GM12873 (cell line): ENCODE data around the gene MATR3.

Experiments used
- TF ChIP-seq, protein P1 (sequence below): IDR thresholded peaks from 2 replicates; pipeline ENCODE4 v1.5.1; 2012; ENCODE audit warnings: low read depth, mild to moderate bottlenecking, moderate library complexity, low read length, control low read depth; ENCODE audit not compliant: insufficient read depth; ENCODE audit errors: missing control alignments

Gene MATR3

DNA sequence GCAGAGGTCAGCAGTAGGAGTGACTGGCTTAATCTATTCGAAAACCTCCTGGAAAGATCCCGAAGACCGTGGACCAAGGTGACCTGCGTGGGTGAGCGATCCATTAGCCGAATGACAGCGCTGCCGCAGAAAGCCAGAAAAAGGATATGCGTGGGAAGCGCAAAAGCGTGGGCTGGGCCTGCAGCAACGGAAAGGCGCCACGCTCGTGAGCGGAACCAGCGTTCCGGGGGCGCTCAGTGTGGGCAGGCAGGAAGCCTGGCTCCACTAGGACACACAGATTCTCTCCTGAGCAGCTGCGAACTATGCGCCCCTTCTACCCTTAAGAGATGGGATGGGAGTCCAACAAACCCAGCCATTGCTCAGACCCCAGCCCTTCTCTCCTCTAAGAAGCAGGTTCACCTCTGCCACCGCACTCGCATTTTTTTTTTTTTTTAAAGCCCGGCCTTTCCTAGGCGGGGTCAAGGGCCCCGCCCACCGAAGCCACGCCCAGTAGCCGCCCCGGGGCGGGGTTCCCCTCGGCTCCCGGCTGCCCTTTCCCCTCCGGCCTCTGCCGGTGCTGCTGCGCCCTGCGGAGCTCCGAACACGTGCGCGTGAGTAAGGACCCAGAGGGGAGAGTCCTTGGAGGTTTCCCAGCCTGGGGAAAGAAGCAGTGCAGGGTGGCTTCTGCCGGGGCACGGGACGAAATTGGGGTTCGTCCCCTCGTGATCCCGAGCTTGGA is 19.8 kb upstream of the MATR3 start:
- TF ChIP-seq, protein P1, sequence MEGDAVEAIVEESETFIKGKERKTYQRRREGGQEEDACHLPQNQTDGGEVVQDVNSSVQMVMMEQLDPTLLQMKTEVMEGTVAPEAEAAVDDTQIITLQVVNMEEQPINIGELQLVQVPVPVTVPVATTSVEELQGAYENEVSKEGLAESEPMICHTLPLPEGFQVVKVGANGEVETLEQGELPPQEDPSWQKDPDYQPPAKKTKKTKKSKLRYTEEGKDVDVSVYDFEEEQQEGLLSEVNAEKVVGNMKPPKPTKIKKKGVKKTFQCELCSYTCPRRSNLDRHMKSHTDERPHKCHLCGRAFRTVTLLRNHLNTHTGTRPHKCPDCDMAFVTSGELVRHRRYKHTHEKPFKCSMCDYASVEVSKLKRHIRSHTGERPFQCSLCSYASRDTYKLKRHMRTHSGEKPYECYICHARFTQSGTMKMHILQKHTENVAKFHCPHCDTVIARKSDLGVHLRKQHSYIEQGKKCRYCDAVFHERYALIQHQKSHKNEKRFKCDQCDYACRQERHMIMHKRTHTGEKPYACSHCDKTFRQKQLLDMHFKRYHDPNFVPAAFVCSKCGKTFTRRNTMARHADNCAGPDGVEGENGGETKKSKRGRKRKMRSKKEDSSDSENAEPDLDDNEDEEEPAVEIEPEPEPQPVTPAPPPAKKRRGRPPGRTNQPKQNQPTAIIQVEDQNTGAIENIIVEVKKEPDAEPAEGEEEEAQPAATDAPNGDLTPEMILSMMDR: peak; percentile 18

DNA sequence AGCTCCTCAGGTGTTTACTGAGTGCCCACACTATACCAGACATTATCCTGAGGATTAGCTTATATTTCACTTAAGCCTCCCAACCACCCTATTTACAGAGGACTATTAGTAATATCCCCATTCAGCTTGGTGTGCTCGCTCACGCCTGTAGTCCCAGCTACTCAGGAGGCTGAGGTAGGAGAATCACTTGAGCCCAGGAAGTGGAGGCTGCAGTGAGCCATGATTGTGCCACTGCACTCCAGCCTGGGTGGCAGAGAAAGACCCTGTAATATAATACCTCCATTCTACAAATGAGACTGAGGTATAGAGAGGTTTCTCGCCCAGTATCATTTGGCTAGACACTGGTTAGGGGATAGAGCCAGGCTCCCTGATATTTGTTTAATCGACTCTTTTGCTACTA is 18.0 kb upstream of the MATR3 start:
- TF ChIP-seq, protein P1: no peak

DNA sequence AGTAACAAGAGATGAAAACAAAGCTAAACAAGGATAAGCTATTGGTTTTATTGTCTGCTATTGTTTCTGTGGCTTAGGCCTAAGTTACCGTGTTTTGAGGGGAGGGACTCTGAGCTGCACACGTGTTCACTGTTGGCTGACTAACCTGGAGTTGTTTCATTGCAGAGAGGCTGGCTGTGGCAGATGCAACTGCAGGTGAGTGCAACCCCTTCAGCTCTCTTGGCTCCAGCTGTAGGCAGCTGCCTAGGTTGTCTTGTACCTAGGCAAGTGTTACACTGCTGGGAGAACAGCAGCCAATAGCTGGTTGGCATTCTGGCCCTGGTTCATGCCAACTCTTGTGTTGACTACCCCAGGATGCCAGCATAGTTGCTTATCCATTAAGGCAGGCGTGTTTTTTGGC is 17.6 kb upstream of the MATR3 start:
- TF ChIP-seq, protein P1: no peak

DNA sequence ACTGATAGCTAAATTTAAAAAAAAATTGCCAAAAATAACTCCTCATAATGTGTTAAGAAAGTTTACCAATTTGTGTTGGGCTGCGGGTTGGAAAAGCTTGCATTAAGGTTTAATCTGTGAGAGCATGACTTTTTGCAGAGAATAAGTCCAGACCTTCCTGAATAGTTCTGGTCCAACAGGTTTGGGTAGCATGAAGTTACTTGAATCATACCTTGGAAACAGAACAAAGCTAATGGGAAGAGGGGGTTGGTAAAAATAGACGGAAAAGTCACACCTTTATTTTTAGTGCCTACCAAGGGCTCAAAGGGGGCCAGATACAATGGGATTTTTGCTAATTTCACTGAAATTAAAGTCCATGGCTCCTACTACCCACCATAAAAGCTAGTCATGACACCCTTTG is 17.1 kb upstream of the MATR3 start:
- TF ChIP-seq, protein P1: no peak

DNA sequence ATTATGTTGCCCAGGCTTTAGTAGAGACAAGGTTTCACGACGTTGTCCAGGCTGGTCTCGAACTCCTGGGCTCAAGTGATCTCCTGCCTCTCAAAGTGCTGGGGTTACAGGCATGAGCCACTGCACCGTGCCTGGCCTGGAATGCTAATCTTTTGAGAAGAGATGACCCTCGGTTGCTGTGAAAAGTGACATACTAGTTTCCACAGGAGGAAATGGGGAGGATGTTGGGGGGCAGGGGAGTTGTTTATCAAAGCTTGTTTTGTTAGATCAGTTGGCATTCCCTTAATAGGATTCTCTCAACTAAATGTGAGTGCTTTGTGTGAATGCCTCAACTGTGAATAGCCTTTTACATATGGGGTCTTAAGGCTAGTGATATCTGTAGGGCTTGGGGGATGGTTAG is 16.4 kb upstream of the MATR3 start:
- TF ChIP-seq, protein P1: no peak

DNA sequence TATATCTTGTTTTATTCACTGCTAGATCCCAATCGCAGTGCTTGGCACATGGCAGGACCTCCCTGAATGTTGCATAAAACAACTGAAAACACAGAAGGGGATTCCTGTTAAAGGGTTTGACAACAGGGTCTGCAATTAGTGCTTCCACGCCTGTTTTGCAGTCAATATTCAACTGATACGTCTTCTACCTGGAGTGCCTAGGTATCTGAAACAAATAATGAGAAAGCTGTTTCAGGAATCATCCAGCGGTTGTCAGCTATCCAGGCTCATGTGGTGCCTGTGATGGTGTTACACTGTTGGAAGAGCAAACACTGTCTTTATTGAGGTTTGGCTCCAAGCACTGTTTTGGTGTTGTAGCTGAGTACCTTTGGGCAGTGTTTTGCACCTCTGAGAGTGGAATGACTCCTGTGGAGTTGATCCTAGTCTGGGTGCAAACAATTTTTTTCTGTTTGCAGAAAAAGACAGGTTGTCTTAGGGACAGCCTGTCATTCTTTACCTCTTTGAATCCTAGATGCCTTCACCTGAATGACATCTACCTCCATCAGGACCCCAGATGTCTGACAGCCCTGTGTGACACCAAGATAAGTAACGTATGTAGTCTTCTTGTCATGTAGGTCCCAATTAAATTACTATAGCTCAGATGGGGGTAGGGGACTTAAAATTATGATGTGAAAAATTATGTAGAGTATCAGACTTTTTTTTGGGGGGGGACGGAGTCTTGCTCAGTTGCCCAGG is 14.8 kb upstream of the MATR3 start:
- TF ChIP-seq, protein P1: no peak

DNA sequence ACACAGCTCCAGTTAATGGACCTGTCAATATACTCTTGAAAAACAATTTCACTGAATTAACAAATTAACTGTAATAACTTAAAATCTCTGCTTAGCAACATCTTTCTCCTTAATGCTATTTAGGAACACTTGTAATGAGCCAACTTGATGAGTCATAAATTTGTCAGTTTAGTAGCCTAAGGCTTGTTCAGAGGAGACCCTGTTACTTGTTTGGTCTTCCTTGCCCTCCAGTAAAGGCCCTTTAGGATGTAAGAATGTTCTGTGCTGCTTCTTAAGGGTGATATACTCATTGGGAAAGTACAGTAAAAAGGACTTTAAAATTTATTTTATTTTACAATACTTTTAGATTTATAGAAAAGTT is 11.4 kb upstream of the MATR3 start:
- TF ChIP-seq, protein P1: no peak
